Cerebellar cortex (tissue), 1 donor: ENCODE data around the gene CFAP69.

Experiments used
- DNase-seq: peaks from one replicate; pipeline ENCODE4 v3.0.0-alpha.2; 2015; ENCODE audit warnings: low spot score

CFAP69 gene, protein sequence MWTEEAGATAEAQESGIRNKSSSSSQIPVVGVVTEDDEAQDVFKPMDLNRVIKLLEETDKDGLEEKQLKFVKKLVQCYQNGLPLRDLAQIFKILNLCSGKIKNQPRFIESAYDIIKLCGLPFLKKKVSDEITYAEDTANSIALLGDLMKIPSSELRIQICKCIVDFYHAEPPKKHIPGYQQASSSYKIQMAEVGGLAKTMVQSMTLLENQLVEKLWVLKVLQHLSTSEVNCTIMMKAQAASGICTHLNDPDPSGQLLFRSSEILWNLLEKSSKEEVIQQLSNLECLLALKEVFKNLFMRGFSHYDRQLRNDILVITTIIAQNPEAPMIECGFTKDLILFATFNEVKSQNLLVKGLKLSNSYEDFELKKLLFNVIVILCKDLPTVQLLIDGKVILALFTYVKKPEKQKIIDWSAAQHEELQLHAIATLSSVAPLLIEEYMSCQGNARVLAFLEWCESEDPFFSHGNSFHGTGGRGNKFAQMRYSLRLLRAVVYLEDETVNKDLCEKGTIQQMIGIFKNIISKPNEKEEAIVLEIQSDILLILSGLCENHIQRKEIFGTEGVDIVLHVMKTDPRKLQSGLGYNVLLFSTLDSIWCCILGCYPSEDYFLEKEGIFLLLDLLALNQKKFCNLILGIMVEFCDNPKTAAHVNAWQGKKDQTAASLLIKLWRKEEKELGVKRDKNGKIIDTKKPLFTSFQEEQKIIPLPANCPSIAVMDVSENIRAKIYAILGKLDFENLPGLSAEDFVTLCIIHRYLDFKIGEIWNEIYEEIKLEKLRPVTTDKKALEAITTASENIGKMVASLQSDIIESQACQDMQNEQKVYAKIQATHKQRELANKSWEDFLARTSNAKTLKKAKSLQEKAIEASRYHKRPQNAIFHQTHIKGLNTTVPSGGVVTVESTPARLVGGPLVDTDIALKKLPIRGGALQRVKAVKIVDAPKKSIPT

DNA sequence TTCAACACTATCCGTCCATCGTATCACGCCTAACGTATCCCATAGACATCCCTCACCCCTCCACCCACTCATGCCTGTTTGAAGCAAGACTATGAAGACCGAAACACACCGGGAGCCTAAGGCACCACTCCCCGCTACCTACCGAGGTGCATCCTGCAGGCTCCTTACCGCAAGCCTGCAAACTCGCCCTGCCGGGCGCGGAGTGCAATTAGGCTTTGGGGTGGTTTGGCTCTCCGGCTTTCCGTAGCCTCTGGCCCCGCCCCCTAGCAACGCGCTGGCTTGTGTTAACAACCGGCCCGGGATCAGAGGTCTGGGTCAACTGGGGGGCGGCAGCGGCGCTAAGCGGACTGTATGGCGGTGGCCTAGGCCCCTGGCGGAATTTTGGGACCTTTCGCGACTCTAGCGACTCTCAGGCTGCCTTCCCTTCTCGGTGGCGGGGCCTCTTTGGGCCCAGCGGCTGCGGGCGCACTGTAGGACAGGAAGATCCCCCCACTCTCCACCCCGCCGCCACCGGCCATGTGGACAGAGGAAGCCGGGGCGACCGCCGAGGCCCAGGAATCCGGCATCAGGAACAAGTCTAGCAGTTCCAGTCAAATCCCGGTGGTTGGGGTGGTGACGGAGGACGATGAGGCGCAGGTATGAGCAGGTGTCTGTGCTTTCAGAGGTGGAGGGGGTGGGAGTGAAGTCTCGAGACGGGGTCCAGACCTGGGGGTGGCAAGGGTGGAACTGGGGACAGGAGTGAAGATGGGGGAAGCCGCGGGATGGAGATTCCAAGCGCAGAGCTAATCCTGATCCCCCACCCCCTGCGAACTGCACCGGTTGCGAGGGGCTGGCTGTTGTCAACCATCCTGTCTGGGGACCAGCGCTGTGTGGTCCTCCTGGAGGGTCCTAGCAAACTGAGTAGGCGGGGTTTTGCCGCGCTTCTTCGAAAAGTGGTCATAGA, at the start of gene CFAP69:
Gene CFAP69 (plus strand): TSS at position 266 of the 943 bp plus-strand sequence. CDS start 251 bp downstream, at position 517.
- peak; percentile 88 for DNase-seq

DNA sequence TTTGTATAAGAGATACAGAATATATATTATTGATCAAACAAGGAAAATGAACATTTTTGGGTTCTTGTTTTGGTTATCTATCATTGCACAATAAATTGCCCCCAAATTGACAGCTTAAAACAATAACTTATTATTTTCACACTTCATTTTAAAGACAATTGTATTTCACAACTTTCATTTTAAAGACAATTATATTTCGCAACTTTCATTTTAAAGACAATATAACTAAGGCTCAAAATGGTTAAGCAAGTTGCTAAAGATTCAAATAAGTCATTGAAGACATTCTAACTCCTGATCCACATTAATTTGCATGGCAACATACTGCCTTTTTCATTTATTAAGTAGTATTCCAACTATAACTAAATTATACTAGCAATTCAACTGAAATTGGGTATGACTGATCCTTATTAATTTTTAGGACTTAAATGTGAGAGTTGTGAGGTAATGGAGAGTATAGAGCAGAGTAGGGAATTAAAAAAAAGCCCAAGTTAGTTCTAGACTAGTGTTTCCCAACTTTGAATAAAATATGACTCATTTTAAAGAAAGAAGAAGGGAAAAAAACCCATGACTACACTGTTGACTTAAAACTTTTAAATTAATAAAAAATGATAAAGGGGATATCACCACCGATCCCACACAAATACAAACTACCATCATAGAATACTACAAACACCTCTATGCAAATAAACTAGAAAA, 43.3 kb upstream of the CFAP69 start:
- no peak for DNase-seq

DNA sequence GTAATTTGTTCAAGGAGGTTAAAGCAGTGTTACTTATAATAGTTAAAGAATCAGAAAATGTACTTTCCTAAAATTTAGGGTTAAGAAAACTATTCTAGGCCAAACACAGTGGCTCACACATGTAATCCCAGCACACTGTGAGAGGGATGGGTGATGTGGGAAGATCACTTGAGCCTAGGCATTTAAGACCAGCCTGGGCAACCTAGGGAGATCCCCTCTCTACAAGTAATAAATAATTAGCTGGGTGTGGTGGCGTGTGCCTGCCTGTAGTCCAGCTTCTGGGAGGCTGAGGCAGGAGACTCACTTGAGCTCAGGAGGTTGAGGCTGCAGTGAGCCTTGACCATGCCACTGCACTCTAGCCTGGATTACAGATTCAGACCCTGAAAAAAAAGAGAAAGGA, 37.0 kb upstream of the CFAP69 start:
- DNase-seq, result no peak

DNA sequence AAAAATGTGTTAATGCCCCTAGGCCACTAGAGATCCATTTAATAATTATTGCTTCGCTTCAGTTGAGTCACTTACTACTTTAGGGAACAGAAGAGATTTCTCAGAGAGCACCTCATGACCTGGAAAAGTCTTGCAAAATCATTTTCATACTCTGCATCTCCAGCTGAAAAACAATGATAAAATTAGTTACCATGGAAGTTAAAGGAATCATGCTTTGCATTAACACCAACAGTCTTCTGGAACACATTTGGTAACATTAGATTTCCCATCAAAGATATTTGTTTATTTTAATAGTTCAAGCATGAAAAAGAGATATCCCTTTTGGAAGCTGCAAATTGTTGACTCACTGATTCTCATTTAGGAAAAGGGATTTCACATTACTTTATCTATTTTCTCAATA, 35.2 kb upstream of the CFAP69 start:
- DNase-seq, result no peak

DNA sequence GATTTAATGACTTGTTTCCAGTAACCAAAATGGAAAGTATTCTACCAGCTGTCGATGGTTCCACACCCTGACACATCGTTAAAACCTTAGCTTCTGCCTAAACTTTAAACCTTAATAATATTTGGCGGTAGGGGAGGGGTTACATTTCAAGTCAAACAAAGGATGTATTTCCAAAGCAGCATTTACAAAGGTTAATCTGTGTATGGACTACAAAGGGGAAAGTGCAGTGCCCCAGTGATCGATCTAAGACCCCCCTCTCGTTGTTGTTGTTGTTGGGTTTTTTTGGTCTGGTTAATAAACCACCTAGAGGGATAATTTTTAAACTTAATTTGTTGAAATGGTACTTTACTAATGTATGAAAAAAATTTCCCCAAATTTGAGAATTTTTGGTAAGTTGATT, 34.5 kb upstream of the CFAP69 start:
- DNase-seq, result no peak

DNA sequence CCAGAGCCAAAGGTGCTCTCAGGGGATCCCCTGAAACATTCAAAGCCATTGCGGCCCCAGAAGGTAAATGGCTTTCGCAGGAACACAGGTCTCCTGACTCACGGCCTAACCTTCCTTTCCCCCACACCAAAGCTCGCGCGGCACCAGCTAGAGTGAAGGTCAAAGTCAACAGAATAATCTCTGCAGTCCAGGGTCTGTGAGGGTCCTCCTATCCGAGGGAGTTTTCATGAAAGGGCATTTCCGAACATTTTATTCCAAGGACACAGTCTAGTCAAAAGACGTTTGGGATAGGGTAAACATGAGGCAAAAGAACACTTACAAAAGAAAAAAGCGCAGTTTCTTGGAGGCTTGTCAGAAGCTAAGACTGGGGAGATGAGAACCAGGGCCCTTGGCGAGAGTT, 34.0 kb upstream of the CFAP69 start:
- DNase-seq, result peak; percentile 42

DNA sequence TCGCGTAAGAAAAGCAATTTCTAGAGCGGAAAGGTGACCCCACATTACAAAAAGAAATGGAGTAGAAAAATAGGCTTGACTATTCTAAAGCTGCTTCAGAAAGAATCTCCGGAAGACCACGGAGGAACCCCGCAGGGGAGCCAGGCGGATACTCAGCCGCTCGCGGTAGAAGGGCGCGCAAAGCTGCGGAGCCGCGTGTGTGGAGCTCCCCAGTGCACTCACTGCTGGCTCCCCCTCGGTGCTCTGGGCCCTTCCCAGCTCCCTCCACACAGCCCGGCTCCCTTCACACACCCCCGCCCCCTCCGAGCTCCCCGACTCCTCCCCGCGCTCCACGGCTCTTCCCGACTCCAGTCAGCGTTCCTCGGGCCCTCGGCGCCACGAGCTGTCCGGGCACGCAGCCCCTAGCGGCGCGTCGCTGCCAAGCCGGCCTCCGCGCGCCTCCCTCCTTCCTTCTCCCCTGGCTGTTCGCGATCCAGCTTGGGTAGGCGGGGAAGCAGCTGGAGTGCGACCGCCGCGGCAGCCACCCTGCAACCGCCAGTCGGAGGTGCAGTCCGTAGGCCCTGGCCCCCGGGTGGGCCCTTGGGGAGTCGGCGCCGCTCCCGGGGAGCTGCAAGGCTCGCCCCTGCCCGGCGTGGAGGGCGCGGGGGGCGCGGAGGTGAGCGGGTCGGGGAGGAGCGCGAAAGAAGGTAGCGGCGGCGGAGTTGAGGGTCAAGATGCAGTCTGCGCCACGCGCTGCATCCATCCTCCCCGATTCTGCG, 33.4 kb upstream of the CFAP69 start, which contains the start of gene STEAP2:
Gene STEAP2 (plus strand): TSS at position 350 of the 758 bp plus-strand sequence. CDS start 13,343 bp downstream, outside the sequence.
- DNase-seq, result peak; percentile 81

DNA sequence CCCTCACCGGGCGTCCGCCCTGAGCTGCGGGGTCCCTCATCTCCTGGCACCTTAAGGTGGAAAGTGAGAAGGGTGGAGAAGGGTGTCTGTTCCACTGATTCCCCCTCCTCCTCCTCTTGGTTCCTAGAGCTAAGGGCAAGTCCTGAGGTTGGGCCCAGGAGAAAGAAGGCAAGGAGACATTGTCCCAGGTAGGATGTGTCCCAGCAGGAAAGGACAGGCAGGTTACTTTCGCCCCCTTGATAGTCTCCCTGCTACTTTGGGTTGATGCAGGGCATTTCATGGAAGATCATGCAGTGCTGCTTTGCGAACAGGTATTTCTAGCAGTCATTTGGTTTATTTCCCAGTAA, 32.9 kb upstream of the CFAP69 start:
- DNase-seq, result peak; percentile 51

DNA sequence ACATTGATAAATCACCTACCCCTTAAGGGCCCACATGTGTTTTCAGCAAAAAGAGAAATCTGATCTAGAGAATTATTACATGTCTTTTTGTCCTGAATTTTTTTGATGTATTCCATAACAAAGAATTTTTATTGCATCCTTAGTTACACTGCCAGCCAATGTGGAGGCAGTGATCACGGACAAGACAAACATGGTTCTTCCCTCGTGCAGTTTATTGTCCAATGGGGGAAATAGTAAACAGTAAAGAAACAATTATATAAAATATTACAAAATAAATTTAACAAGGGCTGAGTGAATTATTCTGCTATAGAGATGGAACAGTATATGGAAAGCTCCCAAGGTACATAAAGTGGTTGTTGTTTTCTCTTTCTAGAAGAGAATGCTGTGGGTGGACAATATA, 31.5 kb upstream of the CFAP69 start:
- no peak for DNase-seq

DNA sequence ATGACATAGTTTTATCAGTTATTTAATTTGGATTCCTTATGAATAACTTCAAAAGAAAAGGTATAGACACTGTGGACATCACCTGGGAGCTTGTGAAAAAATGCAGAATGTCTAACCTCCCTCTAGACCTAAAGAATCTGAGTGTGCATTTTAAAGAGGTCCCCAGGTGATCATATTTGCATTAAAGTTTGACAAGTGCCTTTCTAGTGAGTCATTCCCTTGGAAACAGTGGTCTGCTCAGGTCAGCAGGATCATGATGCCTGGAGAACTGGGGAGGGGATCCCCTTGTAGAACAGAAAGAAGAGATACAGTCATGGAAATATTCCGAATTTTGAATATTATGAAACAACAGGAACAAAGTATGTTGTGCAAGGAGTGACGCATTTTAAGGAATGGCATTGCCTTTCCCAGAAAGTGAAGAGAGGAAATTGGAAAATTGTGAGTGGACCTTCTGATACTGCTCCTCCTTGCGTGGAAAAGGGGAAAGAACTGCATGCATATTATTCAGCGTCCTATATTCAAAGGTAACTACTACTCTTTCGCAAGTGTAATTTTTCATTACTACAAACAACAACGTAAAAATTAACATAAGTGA, 28.8 kb upstream of the CFAP69 start:
- DNase-seq, result no peak

DNA sequence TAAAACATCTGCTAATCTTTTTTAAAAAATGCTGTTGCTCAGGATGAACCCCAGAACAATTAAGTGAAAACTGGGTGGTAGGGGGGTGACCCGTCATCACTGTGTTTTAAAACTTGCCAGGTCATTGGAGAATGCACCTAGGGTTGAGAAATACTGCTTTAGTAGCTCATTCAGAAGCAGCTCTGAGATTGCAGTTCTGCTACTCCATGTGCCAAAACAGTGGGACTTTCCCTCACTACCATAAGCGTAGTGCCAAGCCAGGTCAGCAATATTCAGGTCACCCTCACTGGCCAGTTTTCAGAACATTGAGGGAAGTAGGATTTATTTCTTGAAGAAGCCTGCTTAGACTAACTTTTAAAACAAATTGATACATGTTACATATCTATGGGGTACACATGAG, 28.2 kb upstream of the CFAP69 start:
- DNase-seq, result no peak

DNA sequence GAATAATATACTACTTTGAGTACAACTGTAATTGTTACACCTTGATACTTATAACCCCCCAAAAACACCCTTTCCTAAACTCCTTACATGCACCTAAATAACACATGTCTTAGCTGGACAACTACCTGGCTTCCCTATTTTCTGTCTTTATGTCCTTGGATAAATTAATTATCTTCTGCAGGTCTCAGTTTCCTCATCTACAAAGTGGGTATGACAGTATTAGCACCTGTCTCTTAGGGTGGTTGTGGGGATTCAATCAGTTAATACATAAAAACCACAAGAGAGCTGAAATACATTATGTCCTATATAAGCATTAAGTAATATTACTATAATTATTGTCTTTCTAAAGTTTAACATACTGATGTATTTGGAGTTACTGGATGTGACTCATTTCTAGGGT, 22.6 kb upstream of the CFAP69 start:
- no peak for DNase-seq

DNA sequence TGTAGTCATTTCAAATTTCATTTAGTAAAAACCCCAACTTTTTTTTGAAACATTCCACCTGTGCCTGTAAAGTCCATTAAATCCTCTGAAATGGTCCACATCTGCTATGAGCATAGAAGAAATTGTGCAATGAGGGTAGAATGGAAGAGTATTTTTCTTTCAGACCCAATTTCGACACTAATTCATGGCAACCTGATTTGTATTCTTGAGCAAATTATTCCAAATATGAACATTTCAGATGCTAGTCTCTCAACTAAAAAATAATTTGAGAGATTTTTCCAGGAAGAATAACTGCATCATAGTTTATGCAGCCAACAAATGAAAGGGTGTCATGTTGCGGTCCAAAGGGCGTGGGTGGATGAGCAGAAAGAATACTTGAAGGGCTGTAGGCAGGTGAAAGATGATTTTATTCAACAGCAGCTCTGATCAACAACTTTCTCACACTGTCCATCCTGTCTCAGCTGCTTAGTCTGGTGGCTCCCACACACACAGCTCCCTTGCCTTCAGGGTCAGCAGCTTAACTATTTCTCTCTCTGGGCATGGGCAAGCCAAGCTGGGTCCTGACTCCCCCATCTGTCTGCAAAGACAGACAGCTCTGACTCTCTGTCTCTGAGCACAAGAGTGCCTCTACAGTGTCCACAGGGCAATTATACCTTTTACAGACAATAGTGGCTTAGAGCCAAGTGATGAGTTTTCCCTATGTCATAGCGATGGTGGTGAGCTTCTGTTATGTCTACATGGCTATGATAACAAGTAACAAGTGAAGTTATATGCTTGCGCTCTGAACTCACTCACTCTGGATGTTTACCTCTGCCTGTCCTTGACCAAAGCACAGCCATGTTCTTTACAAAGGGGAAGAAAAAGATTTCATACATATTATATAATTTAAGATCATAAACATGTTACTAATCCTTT, 21.9 kb upstream of the CFAP69 start:
- DNase-seq, result no peak

DNA sequence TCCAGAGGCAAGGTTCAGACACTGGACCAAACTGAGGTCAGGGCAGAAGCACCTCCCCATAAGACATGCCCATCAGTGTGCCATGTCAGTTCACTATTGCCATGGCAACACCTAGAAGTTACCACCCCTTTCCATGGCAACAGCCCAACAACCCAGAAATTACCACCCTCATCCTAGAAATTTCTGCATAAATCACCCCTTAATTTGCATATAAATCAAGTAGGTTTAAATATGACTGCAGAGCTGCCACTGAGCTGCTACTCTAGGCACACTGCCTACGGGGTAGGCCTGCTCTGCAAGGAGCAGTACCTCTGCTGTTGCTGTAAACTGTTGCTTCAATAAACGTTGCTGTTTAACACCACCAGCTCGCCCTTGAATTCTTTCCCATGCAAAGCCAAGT, 20.8 kb upstream of the CFAP69 start:
- DNase-seq, result no peak

DNA sequence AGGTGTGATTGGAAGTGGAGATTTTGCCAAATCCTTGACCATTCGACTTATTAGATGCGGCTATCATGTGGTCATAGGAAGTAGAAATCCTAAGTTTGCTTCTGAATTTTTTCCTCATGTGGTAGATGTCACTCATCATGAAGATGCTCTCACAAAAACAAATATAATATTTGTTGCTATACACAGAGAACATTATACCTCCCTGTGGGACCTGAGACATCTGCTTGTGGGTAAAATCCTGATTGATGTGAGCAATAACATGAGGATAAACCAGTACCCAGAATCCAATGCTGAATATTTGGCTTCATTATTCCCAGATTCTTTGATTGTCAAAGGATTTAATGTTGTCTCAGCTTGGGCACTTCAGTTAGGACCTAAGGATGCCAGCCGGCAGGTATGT, 19.8 kb upstream of the CFAP69 start:
- DNase-seq, result no peak

DNA sequence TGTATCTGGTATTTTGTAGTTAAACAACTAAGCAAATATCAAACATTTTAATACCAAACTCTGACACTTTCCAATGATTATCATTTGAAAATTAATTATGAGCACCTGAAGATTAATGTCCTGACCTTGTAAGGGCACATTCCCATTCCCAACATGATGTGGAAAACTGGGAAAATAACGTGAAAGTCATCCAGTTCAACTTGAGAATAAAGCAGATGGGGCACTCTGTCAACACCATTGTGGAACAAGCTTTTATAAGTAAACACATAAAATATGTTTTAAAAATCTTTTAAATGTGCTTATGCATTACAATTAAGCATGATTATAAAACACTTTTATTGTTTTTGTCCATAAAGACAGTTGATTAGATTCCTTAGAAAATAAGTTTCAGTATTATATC, 19.4 kb upstream of the CFAP69 start:
- DNase-seq, result no peak

DNA sequence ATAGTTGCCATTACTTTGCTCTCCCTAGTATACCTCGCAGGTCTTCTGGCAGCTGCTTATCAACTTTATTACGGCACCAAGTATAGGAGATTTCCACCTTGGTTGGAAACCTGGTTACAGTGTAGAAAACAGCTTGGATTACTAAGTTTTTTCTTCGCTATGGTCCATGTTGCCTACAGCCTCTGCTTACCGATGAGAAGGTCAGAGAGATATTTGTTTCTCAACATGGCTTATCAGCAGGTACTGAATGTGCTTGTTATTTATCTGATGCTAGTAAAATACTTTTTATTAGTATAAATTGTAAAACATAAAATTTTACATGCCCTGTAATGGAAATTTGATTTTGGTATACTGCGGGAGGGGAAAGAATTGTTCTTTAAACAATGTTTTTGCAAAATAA, 17.7 kb upstream of the CFAP69 start:
- DNase-seq, result no peak

DNA sequence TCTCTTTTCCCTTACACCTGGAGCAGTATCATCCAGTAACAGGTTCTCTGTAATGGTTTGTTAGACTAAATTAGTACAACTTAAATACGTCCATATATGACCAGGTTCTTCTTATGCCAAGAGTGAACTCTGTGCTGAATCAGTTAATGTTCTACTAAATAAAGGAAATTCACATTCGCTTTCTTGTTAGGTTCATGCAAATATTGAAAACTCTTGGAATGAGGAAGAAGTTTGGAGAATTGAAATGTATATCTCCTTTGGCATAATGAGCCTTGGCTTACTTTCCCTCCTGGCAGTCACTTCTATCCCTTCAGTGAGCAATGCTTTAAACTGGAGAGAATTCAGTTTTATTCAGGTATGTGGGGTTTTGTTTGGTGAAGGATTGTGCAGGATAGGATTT, 15.3 kb upstream of the CFAP69 start:
- no peak for DNase-seq

DNA sequence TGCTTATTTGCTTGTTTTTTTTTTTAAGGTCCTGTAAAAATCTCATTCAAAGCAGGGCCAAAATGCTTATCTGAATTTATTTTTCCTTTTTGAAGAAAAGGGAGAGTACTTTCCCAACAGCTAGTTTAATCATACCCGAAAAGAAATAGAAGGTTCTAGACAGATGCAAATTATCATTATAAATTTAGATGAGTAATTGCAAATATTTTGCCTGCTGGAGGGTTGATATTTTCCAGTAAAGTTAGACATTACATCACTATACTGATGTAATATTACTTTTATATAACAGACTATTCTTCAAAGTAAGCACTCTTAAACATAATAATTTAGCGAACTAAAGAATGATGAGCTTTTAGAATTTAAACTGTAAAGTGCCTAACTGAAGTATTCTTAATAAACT, 14.1 kb upstream of the CFAP69 start:
- DNase-seq, result no peak
